OCI-LY3 (cell line): ENCODE measurements around the gene VRK1.

Experiments
- EZH2phosphoT487 ChIP-seq: fragments of 200-600 bp; shearing (Covaris generic); IDR thresholded peaks from 2 replicates; pipeline ENCODE4 v1.6.1; 2018; ENCODE audit warnings: antibody characterized with exemption, mixed run types, low read depth
- TF ChIP-seq, protein P1 (sequence below): fragments of 200-600, 300-600 bp; sonication (generic); IDR thresholded peaks from 2 replicates; pipeline ENCODE4 v1.5.1; 2014; ENCODE audit warnings: antibody characterized with exemption, low read length, low read depth

DNA sequence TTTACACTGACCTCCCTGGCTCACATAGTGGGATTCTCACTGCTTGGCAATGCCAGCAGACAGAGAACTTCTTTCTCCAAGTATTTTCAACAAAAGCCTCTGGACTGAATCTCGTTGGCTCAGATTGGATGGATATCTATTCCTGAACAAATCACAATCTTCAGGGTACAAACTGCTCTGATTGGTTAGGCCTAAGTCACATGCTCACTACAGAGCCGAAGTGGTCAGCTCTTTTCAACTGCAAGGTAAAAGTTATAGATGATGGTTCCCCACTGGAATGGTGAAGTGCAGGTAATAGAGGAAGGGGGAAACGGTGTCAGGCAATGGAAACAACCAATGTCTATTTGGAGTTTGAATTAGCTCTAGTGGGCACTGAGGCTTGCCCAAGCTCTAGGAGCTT lies 16.7 kb upstream of the VRK1 start:
- no peak for TF ChIP-seq EZH2phosphoT487
- TF ChIP-seq, protein P1, sequence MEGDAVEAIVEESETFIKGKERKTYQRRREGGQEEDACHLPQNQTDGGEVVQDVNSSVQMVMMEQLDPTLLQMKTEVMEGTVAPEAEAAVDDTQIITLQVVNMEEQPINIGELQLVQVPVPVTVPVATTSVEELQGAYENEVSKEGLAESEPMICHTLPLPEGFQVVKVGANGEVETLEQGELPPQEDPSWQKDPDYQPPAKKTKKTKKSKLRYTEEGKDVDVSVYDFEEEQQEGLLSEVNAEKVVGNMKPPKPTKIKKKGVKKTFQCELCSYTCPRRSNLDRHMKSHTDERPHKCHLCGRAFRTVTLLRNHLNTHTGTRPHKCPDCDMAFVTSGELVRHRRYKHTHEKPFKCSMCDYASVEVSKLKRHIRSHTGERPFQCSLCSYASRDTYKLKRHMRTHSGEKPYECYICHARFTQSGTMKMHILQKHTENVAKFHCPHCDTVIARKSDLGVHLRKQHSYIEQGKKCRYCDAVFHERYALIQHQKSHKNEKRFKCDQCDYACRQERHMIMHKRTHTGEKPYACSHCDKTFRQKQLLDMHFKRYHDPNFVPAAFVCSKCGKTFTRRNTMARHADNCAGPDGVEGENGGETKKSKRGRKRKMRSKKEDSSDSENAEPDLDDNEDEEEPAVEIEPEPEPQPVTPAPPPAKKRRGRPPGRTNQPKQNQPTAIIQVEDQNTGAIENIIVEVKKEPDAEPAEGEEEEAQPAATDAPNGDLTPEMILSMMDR: no peak
